AG20443 (cell line): ENCODE results near the gene UGT1A5.

ENCODE experiments used
- DNase-seq: peaks from one replicate; pipeline ENCODE4 v3.0.0; 2012; ENCODE audit warnings: low spot score, mixed read lengths

The UGT1A5 gene

GRCh38 chr2:233807966-233808935 lies 95.5 kb downstream of the UGT1A5 start:
- DNase-seq = no peak

- DNase-seq = no peak
Measured at GRCh38 chr2:233810385-233810784, 97.7 kb downstream of the UGT1A5 start.

- no peak for DNase-seq
Measured at GRCh38 chr2:233811087-233811486, 98.4 kb downstream of the UGT1A5 start.

GRCh38 chr2:233811732-233812131 lies 99.0 kb downstream of the UGT1A5 start:
- no peak for DNase-seq

- DNase-seq = no peak
Measured at GRCh38 chr2:233813236-233814055, 100.7 kb downstream of the UGT1A5 start.

GRCh38 chr2:233814056-233814835 lies 101.5 kb downstream of the UGT1A5 start:
- no peak for DNase-seq

GRCh38 chr2:233815861-233816260 lies 103.2 kb downstream of the UGT1A5 start:
- DNase-seq = no peak

- DNase-seq = no peak
Measured at GRCh38 chr2:233816334-233816733, 103.6 kb downstream of the UGT1A5 start.

GRCh38 chr2:233816771-233817170 lies 104.1 kb downstream of the UGT1A5 start:
- no peak for DNase-seq

GRCh38 chr2:233817361-233817911 lies 104.7 kb downstream of the UGT1A5 start:
- DNase-seq = peak; percentile 52

- DNase-seq = no peak
Measured at GRCh38 chr2:233817995-233818638, 105.4 kb downstream of the UGT1A5 start.

GRCh38 chr2:233818639-233819621 lies 106.2 kb downstream of the UGT1A5 start:
- DNase-seq = no peak

GRCh38 chr2:233819884-233820773 lies 107.4 kb downstream of the UGT1A5 start:
- DNase-seq = peak; percentile 72

GRCh38 chr2:233820774-233821105 lies 108.0 kb downstream of the UGT1A5 start:
- no peak for DNase-seq

GRCh38 chr2:233821196-233821595 lies 108.5 kb downstream of the UGT1A5 start:
- DNase-seq = no peak

GRCh38 chr2:233821709-233822100 lies 109.0 kb downstream of the UGT1A5 start:
- DNase-seq = no peak

GRCh38 chr2:233822101-233822771 lies 109.5 kb downstream of the UGT1A5 start:
- DNase-seq = no peak
